ENCODE results near the gene EIF4G2.
"Not testable (repeated sequence)": the region's sequence is repeated elsewhere in the genome, so short reads cannot be mapped to it uniquely, and the experiment has no call there.

The EIF4G2 gene

DNA sequence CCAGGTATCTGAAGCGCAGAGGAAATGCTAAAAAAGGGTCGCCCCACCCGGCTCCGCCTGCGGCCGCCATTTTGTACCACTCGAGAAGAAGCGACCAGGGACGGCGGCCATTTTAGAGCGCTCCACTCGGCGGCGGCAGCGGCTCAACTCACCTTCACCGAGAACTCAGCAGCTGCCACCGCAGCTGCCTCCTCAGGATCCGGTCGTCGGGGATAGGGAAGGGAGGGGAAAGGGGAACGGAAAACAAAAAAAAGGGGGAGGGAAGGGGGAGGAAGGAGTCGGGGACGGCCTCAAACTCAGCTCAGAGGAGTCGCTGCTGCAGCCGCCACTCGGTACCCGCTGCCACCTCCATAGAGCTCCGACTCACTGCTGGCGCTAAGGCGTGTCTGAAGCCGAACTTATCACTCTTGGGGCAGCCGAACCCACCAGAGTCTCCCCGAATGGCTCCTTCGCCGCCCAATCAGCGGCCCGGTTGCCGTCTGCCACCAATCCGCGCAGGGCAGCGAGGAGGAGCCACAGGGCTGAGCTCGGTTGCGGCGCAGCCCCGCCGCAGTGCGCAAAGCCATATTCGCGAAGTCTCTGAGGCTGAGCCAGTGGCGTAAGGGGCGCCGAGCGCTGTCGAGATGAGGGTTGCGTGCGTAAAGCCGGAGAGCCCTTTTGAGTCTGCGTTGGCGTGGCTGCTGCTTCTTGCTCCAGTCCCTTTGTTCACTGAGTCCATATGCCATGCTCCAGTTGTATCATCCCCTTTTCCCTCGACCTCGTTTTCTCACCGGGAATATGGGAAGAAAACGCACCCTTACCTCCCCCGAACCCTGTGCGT lies at the start of gene EIF4G2:
EIF4G2 (minus strand) TSS at position 374 of the 820 bp plus-strand sequence.
- peak; percentile 90 for DNase-seq

DNA sequence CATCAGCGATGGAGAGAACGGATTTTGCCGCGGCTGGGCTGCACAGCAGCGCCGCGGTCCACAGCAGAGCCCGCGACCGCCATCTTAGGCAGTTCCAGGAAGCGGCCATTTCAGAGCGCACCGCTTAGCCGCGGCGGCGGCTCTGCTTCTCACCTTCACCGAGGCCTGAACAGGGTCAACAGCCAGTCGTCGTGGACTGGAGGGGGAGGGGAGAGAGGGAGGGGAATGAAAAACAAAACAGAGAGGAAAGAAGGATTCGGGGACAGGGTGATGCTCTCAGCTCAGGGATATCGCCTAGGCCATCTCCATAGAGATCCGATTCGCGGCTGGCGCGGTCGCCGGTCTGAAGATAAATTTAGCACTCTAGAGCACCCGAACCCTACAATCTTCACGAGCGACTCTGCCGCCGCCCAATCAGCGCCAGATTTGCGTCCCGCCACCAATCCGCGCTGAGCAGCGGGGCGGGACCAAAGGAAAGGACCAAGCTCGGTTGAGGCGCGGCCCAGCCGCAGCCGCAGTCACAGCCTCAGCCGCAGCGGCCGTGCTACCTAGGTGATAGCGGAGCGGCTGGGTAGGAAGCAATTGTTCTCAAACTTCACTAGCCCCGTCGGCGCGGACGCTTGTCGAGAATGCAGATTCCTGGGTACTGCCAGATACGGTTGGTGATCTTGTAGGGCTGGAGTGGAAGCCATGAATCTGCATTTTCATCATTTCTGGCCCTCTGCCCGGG lies 49.1 kb upstream of the EIF4G2 start, which contains the start of gene ZBED5:
ZBED5 (minus strand) TSS at position 345 of the 730 bp plus-strand sequence. CDS start 3,108 bp downstream, outside the sequence.
- peak; percentile 84 for DNase-seq

DNA sequence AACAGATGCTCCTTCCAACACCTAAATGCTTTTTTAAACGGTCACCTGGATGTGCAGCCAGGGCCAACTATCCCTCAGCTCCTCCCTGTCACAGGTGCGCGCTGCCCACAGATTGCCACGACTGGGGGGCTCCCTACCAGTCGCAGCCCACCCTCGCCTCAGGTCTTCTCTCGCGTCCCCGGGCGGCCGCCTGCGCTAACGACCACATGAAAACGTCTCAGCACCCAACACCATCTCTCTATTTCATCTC lies 48.7 kb upstream of the EIF4G2 start:
- DNase-seq, result no peak

DNA sequence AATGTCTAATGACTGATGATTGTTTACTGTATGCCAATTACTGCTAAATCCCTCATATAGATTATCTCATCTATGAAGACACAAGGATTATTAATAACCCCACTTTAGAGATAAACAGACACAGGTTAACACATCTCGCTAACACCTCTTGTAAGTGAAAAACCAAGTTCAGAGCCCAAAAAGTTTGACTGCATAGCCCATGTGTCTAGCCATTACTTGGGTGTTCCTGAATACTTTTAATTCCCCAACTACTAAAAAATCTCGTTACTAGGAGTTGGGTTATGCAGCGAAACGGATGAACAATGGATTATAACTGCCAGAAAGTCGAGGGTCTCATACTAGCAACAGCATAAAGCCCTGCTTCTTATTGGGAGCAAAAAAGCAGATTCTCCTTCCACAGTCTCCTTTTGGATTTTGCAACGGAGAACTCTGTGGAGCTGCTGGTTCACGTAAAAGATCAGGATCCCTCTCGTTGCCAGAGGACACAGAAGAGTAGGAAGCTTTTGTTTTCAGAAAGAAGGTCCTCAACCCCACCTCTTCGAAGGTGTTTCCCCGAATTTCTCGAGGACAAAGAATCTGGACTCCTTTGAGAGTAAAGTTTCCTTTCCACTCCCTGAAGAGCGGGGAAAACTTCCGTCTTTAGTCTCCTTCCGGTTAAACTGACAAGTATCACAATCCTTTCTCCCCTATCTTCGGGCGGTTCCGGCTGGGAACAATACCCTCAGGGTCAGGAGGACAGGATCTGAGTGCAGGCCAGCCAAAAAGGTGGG lies 48.1 kb upstream of the EIF4G2 start:
- no peak for DNase-seq

DNA sequence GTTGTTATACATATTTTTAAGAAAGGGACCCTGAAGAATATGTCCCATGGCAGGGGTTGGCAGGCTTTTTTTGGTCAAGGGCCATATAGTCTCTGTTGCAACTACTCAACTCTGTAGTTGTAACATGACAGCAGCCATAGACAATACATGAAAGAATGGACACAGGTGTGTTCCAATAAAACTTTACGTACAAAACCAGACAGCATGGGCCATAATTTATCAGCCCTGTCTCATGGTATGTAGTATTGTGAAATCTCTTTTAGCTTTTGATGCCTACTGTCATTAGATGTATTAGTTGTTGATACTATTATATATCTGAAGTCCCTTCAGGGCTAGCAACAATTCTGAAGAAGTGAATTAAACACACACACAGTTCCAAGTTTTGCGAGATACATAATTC lies 46.6 kb upstream of the EIF4G2 start:
- no peak for DNase-seq

DNA sequence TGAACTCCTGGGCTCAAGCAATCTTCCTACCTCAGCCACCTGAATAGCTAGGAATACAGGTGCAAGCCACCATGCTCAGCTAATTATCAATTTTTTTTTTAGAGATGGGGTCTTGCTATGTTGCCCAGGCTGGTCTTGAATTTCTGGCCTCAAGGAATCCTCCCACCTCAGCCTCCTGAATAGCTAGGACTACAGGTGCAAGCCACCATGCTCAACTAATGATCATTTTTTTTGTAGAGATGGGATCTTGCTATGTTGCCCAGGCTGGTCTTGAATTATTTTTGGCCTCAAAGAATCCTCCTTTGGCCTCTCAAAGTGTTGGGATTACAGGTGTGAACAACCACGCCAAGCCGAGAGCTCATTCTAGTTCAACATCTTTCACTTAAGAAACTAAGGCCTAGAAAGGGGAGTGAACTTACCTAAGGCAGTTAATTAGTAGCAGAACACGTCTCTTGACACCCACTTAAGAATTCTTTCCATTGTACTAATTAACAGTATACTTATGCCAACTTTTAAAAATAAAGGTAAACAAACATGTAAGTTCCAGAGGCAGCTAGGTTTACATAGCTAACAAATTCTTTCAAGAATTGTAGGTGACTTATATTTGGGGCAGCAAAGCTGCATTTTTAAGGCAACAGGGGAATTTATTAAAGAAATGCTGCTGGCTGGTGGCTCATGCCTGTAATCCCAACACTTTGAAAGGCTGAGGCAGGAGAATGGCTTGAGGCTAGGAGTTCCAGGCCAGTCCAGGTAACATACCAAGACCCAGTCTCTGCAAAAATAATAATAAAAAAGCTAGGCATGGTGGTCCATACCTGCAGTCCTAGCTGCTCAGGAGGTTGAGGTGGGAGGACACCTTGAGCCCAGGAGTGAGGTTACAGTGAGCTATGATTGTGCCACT lies 39.5 kb upstream of the EIF4G2 start:
- no peak for DNase-seq

DNA sequence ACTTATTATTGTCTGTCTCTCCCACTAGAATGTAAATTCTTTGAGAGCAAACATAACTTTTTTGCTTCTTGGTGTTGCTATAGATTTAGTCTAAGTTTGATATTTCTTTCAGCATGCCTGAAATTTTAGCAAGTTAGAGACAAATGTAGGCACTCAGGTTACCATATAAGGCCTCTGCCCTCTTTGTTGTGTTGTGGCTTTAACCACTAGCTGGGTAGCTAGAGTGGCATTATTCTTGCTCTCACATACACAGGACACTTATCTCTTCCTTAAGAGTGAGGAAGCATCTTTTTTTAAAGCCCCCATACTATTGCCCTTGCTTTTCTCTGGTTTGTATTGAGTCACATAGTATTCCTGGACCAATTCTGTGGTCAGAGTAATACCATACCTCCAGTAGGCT lies 37.9 kb upstream of the EIF4G2 start:
- no peak for DNase-seq

DNA sequence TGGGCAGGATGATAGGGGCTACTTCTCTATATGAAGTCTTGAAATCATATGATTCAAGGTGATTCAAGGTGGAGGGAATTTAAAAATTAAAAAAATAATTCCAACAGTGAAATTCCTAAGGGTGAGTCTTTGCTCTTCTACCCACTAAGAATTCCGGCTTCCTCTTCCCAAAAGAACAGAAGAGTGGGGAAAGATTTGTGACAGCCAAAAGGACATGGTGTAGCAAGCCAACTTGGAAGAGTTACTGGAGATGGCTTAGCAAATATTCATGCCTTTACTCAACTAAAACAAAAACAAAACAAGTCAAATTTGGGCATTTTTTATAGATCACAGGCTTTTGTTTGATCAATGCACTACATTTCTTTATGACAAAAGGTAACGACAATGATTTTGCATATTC lies 36.9 kb upstream of the EIF4G2 start:
- DNase-seq, result no peak

DNA sequence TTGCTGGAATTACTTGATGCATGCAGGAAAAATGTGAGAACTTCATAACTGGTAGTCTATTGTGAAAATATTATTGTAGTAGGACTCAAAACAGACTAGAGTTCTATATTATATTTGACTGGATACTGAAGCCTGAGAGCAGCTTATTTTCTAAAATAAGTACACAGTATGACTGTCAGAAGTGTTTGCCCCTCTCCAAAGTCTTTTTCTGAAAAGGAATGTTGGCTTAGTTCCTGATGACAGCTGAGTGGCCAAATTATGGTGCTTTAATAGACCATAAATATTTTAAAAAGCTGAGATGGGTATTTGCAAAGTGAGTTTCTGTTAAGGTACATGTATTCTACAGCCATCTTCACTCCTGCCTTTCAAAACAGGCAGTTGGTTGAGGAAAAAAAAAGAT lies 36.1 kb upstream of the EIF4G2 start:
- DNase-seq, result no peak

DNA sequence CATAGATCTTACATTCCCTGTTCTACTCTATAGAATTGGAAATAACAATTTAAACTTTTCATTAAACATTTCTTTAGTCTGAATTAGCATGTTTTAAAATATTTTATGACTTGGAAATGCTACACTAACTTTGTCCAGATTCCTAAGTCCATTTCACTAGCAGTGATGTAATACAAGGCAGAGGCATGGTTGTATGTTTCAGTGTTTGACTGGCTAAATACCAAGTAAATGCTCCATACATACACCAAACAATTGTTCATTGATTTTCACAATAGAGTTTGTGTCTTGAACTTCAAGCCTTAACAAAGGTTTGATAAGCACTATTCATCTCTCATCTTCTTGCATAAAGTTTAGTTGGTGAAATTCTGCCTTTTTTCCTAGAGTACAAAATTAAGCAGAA lies 35.6 kb upstream of the EIF4G2 start:
- DNase-seq, result no peak

DNA sequence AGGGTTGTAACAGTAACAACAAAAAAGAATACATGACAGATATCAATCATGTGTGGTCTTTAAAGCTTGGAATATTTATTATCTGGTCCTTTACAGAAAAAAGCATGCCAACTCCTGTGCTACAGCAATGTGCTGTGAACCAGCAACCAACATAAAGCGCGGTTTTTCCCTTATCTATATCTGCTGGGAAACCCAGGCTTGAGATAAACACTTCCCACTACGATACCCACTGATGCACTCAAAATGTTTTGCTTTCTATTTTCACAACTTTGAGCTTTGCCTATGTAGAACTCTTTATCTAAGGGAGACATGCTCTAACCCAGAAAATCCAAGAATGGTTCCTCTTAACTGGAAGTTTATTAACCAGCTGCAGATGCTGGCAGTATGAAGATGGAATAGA lies 30.2 kb upstream of the EIF4G2 start:
- no peak for DNase-seq

DNA sequence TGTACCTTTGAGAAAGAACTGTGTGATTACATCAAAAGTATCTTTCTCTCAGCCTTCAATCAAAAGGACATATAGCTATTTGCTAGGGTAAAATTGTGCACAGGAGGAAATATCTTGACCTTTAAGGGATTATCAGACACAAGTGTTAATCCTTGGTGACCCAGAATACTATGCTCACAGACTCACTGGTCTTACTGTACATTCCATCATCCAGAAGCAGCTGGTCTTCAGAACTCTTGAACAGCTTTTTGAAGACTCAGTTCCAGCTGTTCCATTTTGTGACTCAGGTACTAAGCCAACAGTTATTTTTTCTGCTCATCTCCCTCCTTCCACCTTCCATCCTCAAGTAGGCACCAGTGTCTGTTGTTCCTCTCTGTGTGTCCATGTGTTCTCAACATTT lies 29.4 kb upstream of the EIF4G2 start:
- no peak for DNase-seq

DNA sequence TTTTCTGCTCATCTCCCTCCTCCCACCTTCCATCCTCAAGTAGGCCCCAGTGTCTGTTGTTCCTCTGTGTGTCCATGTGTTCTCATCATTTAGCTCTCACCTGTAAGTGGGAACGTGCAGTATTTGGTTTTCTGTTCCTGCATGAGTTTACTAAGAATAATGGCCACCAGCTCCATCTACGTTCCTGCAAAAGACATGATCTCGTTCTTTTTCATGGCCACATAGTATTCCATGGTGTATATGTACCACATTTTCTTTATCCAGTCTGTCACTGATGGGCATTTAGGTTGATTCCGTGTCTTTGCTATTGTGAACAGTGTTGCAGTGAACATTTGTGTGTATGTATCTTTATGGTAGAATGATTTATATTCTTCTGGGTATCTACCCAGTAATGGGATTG lies 28.2 kb upstream of the EIF4G2 start:
- not testable (repeated sequence) for DNase-seq

DNA sequence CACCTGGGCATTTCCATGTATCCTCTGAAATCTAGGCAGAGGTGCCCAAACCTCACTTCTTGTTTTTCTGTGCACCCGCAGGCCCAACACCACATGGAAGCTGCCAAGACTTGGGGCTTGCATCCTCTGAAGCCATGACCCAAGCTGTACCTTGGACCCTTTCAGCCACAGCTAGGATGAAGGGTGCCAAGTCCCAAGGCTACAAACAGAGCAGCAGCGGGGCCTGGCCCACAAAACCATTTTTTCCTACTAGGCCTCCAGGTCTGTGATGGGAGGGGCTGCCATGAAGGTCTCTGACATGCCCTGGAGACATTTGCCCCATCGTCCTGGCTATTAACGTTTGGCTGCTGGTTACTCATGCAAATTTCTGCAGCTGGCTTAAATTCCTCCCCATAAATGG lies 20.4 kb upstream of the EIF4G2 start:
- DNase-seq, result no peak

DNA sequence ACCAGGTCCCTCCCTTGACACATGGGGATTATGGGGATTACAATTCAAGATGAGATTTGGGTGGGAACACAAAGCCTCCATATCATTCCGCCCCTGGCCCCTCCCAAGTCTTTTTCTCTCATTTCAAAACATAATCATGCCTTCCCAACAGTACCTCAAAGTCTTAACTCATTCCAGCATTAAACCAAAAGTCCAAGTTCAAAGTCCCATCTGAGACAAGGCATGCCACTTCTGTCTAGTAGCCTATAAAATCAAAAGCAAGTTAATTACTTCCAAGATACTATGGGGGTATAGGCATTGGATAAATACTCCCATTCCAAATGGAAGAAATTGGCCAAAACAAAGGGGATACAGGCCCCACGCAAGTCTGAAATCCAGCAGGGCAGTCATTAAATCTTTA lies 19.7 kb upstream of the EIF4G2 start:
- no peak for DNase-seq

DNA sequence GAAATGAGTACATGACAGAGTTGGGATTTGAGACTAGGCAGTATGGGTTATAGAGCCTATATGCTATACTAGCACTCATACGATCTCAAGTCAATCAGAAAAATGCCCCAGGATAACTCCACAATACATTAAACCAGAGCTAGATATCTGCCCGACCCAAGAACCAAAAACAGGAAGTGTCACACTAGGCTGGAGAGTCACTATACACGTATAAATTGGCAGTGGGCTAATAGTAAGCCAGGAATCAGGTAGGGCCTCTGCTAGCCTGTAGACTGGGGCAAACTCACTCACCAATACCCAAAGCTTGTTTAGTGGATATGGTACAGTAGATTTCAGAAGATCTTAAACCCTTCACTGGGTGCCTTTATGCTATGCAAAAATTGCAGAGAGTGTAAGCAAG lies 16.2 kb upstream of the EIF4G2 start:
- DNase-seq, result no peak

DNA sequence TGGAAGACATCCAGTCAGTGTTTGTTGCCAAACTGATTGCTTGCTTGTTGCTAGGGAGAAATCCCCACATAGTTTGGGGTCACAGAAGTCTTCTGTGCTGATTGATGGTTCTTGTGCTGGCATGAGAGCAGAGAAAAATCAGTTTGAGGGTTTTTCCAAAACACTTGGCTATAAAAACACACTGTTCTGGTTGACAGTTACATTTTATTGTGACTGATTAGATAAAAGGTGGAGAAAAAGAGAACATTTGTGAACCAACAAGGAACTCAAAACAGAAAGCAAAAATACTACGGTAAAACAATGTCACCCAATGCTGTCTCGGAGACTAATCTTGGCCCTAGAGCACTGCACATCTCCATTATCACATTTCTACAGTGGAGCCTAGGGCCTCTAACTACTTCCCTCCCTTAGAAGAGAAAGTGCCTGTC lies 14.4 kb upstream of the EIF4G2 start:
- no peak for DNase-seq

DNA sequence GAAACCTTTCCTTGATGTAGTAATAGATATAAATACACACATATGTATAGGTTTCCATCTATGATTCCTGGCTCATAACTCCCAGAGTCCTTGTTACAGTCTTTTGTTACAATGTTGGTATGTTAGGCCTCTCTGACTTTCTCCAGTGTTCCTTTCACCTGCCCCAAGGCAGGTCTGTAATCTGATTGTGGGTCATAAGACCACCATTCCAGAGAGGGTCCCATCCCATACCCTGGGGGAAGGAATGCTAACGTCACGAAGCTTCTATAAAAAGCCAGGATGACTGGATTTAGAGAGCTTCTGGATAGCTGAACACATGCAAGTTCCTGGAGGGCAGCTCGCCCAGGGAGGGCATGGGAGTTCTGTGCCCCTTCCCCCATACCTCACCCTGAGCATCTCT lies 13.8 kb upstream of the EIF4G2 start:
- DNase-seq, result not testable (repeated sequence)

DNA sequence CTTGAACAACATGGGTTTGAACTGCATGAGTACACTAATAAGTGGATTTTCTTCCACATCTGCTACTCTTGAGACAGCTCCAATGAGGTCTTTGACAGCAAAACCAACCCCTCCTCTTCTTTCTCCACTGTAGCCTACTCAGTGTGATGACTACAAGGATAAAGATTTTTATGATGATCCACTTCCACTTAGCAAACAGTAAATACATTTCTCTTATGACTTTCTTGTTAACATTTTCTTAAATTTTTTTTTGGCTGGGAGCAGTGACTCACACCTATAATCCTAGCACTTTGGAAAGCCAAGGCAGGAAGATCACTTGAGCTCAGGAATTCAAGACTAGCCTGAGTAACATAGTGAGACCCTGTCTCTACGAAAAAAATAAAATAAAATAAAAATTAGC lies 9.9 kb upstream of the EIF4G2 start:
- peak; percentile 65 for DNase-seq

DNA sequence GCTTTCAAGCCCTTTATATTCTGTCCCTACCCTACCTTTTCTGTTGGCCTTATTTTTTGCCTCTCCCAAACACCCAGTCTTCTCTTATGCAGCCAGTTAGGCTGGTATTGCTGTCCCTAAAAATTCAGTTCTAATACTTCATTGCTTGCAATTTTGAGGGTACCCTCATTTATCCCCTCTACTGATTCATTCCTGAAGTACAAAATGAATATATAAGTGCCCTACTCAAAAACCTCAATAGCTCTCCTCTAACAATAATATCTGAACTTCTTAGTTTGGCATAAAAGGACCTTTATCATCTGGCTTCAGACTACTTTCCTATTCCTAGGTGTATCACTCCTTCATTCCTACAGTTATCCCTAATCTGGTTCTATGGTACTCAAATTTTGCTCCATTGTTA lies 5.2 kb upstream of the EIF4G2 start:
- no peak for DNase-seq

DNA sequence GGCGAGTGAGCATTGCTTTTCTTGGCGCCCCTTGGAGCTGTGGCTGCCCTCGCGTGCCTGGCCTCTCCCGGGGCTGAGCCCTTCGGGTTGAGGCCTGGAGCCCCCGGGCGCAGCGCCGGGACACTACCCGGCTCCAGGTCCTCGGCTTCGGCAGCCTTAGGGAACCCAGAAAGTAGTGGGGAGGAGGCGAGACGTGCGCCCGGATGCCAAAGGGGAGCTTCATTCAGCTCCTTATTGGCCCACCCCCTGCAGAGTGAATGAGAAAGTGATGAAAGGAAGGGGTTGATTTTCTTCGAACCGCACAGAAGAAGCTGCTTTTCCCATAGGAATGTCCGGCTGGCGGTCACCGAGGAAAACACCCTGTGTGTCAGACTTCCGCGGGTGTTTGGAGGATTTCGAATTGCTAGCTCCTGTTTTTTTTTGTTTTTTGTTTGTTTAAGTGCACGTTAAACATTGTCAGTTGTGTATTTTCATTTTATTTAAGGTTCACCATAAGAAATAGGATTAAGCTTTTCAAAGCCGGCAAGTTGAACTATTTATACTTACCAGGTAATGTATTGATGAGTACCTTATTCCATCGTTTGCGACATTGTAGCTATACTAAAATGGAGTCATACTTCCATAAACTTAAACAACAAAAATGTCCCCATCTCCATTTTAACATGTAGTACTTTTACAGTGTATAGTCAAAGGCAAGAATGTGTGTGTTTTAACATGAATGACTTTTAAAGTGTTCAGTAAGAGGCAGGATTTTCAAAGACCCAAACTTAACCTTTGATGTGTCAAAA lies 841 bp upstream of the EIF4G2 start:
- DNase-seq, result no peak

DNA sequence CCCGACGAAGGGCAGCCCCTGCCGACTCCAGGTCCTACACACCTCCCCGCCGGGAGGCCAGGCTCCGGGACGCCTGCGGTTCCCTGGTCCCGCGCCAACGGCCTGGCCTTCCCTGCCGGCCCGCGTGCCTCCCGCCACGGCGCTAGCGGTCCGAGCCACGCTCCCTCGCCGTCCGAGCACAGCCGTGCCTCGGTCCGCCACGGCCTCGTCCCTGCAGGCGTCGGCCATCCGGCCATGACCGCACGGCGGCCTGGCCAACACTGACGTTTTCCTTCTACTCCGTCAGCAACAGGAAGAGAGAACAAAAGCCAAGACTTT lies 532 bp downstream of the EIF4G2 start:
- no peak for DNase-seq

Measured in NCI-H524 treated with DMSO at 0.1 percent for 48 hours (cell line).